ENCODE measurements around the gene PKNOX1. TPM values are rescaled to one million over a fixed set of nuclear protein-coding genes. Genes with fewer than 3 reads are reported as not detected.
"Not testable (repeated sequence)": the region's sequence is repeated elsewhere in the genome, so short reads cannot be mapped to it uniquely, and the experiment has no call there.

PKNOX1 gene
- total RNA-seq, 1 experiment from 2014 or later, result 43.4 TPM

DNA sequence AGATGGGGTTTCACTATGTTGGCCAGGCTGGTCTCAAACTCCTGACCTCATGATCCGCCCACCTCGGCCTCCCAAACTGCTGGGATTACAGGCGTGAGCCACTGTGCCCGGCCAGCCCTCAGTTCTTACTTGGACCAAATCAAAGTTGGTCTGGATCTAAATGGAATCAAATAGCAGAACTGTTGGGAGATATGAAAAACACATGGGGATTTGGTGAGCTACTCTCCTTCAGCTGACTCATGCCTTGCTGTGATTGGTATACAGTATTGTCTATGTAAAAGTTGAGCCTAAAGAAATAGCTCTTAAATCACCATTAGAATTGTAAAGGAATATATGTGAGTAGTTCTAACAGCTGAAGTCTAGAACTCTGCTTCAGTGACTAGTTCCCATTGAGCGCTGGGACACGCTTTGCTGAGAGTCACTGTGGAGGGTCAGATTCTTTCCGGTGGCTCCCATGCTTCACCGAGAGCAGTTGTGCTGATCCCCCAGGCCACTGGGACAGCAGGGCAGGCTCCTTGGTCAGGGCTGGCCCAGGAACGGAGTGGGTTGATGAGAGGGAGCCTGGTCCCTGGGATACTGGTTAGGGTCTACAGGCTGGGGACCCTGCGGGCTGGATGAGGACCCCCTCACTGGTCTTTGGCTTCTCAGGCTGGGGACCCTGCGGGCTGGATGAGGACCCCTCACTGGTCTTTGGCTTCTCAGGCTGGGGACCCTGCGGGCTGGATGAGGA lies 14.0 kb downstream of the PKNOX1 start:
- Histone ChIP-seq H3K79me1 (ENCODE audit: insufficient read depth, low read depth, low read length, poor library complexity, severe bottlenecking) (no peaks in the 10 kb centered on the region), H3K14ac (ENCODE audit: insufficient read depth, low read length) (no peak overlapping the region), H3K9ac (ENCODE audit: extremely low read depth, insufficient read length, low read length) (no peak overlapping the region), H2BK120ac (ENCODE audit: low read depth, low read length, poor library complexity, severe bottlenecking) (no peak overlapping the region), H4K20me1 (ENCODE audit: control insufficient read depth, insufficient read depth, insufficient read length) (no peaks in the 10 kb centered on the region), H2AK5ac (ENCODE audit: insufficient read length, low read length) (no peak overlapping the region), H4K91ac (ENCODE audit: insufficient read length, low read depth, low read length) (no peak overlapping the region), H2BK15ac (ENCODE audit: low read depth, low read length) (no peak overlapping the region), H2BK5ac (ENCODE audit: insufficient read length, low read length) (no peak overlapping the region), H3K9me3 (ENCODE audit: control insufficient read depth, low read depth, low read length) (no peaks in the 10 kb centered on the region), H3K23me2 (ENCODE audit: insufficient read length, low read depth, low read length, poor library complexity, severe bottlenecking) (no peaks in the 10 kb centered on the region), H3K18ac (ENCODE audit: insufficient read length, low read depth, low read length) (no peak overlapping the region), H3T11ph (ENCODE audit: low read length) (no peak overlapping the region), H2BK12ac (ENCODE audit: insufficient read length, low read depth, low read length) (no peak overlapping the region), H4K5ac (ENCODE audit: insufficient read length, low read depth, low read length) (no peak overlapping the region), H3K27me3 (ENCODE audit: insufficient read depth, low read length) (no peaks in the 10 kb centered on the region), H3K56ac (ENCODE audit: insufficient read length, low read depth, low read length) (no peak overlapping the region), H3K79me2 (ENCODE audit: insufficient read depth, low read length) (no peaks in the 10 kb centered on the region), H2BK20ac (ENCODE audit: low read depth, low read length, poor library complexity, severe bottlenecking) (no peak overlapping the region), H3K23ac (ENCODE audit: insufficient read length, low read depth, low read length) (no peak overlapping the region), H3K4ac (ENCODE audit: low read depth, low read length) (no peak overlapping the region), H3K27ac (ENCODE audit: insufficient read length, low read depth, low read length) (no peak overlapping the region), H3K4me2 (ENCODE audit: insufficient read depth, insufficient read length, low read length) (no peak overlapping the region), H3K4me1 (ENCODE audit: insufficient read depth, low read length) (peaks cover 3% of the 10 kb centered on the region; the same call in 1 of the 2 replicates), H4K8ac (replicated peaks; ENCODE audit: insufficient read length, low read depth, low read length) (no peak overlapping the region), H2AFZ (ENCODE audit: low read length) (no peak overlapping the region)
- no CpG with 5 or more reads among the region's 12 CpGs for WGBS (ENCODE audit: extremely low coverage, insufficient read length, low lambda C conversion rate)
- Mint-ChIP-seq H3K27ac (peak overlapping the region; percentile 67 to 83 (median 83); a peak in 5 of 7 replicates), H3K36me3 (ENCODE audit: insufficient read depth in 1 of 3, low read depth in 3 of 3) (peaks cover 4 to 21% (median 8%) of the 10 kb centered on the region in 3 experiments; a peak in 5 of 7 replicates), H3K27me3 (ENCODE audit: low read depth) (no peaks in the 10 kb centered on the region), H3K9me3 (no peaks in the 10 kb centered on the region), H3K4me1 (peaks cover 34 to 39% of the 10 kb centered on the region in 2 experiments), H3K4me3 (no peak overlapping the region)
- peak; percentile 33 for DNase-seq
- TF ChIP-seq, protein P1, sequence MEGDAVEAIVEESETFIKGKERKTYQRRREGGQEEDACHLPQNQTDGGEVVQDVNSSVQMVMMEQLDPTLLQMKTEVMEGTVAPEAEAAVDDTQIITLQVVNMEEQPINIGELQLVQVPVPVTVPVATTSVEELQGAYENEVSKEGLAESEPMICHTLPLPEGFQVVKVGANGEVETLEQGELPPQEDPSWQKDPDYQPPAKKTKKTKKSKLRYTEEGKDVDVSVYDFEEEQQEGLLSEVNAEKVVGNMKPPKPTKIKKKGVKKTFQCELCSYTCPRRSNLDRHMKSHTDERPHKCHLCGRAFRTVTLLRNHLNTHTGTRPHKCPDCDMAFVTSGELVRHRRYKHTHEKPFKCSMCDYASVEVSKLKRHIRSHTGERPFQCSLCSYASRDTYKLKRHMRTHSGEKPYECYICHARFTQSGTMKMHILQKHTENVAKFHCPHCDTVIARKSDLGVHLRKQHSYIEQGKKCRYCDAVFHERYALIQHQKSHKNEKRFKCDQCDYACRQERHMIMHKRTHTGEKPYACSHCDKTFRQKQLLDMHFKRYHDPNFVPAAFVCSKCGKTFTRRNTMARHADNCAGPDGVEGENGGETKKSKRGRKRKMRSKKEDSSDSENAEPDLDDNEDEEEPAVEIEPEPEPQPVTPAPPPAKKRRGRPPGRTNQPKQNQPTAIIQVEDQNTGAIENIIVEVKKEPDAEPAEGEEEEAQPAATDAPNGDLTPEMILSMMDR (conservative IDR thresholded peaks at IDR 0.05), result no peak

DNA sequence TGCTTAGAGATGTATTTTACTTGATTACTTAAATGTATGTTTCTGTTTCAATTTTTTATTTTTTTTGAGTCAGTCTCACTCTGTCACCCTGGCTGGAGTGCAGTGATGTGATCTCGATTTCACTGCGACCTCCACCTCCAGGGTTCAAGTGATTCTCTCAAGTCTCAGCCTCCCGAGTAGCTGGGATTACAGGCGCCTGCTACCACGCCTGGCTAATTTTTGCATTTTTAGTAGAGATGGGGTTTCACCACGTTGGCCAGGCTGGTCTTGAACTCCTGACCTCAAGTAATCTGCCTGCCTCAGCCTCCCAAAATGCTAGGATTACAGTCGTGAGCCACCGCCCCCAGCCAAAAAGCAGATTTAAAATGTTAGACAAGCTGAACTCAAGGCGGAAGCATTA lies 15.0 kb downstream of the PKNOX1 start:
- not testable (repeated sequence) for H4K5ac ChIP-seq (ENCODE audit: insufficient read length, low read depth, low read length)

More for the DNA sequence above, 15.0 kb downstream of the PKNOX1 start:
- not testable (repeated sequence) for H2BK15ac ChIP-seq (ENCODE audit: low read depth, low read length); H3K9me3 Mint-ChIP-seq; H3K79me1 ChIP-seq (ENCODE audit: insufficient read depth, low read depth, low read length, poor library complexity, severe bottlenecking); H2AFZ ChIP-seq (ENCODE audit: low read length); H2BK20ac ChIP-seq (ENCODE audit: low read depth, low read length, poor library complexity, severe bottlenecking); H3K4me1 ChIP-seq (ENCODE audit: insufficient read depth, low read length); H3K23me2 ChIP-seq (ENCODE audit: insufficient read length, low read depth, low read length, poor library complexity, severe bottlenecking); H2BK12ac ChIP-seq (ENCODE audit: insufficient read length, low read depth, low read length); H3K4me2 ChIP-seq (ENCODE audit: insufficient read depth, insufficient read length, low read length); H3K56ac ChIP-seq (ENCODE audit: insufficient read length, low read depth, low read length); H3K27me3 Mint-ChIP-seq (ENCODE audit: low read depth); DNase-seq; H3K14ac ChIP-seq (ENCODE audit: insufficient read depth, low read length); H2BK5ac ChIP-seq (ENCODE audit: insufficient read length, low read length); H3K4ac ChIP-seq (ENCODE audit: low read depth, low read length); H3K27me3 ChIP-seq (ENCODE audit: insufficient read depth, low read length); H3K9me3 ChIP-seq (ENCODE audit: control insufficient read depth, low read depth, low read length); H2BK120ac ChIP-seq (ENCODE audit: low read depth, low read length, poor library complexity, severe bottlenecking); H3T11ph ChIP-seq (ENCODE audit: low read length); H3K9ac ChIP-seq (ENCODE audit: extremely low read depth, insufficient read length, low read length); H2AK5ac ChIP-seq (ENCODE audit: insufficient read length, low read length); H3K23ac ChIP-seq (ENCODE audit: insufficient read length, low read depth, low read length); H3K18ac ChIP-seq (ENCODE audit: insufficient read length, low read depth, low read length); H3K4me3 Mint-ChIP-seq; H4K8ac ChIP-seq (replicated peaks; ENCODE audit: insufficient read length, low read depth, low read length); H4K20me1 ChIP-seq (ENCODE audit: control insufficient read depth, insufficient read depth, insufficient read length); H4K91ac ChIP-seq (ENCODE audit: insufficient read length, low read depth, low read length); H3K27ac ChIP-seq (ENCODE audit: insufficient read length, low read depth, low read length); H3K79me2 ChIP-seq (ENCODE audit: insufficient read depth, low read length)
- WGBS (ENCODE audit: extremely low coverage, insufficient read length, low lambda C conversion rate), result no CpG with 5 or more reads among the region's 9 CpGs
- peaks cover 30 to 36% of the 10 kb centered on the region in 2 experiments for H3K4me1 Mint-ChIP-seq
- peak overlapping the region; percentile 23 to 88 (median 84); a peak in 3 of 7 replicates for H3K27ac Mint-ChIP-seq
- peaks cover 4 to 21% (median 8%) of the 10 kb centered on the region in 3 experiments; a peak in 5 of 7 replicates for H3K36me3 Mint-ChIP-seq (ENCODE audit: insufficient read depth in 1 of 3, low read depth in 3 of 3)

All from H9 (cell line).